Measurements from ENCODE around the gene KIRREL3.

KIRREL3 gene

DNA sequence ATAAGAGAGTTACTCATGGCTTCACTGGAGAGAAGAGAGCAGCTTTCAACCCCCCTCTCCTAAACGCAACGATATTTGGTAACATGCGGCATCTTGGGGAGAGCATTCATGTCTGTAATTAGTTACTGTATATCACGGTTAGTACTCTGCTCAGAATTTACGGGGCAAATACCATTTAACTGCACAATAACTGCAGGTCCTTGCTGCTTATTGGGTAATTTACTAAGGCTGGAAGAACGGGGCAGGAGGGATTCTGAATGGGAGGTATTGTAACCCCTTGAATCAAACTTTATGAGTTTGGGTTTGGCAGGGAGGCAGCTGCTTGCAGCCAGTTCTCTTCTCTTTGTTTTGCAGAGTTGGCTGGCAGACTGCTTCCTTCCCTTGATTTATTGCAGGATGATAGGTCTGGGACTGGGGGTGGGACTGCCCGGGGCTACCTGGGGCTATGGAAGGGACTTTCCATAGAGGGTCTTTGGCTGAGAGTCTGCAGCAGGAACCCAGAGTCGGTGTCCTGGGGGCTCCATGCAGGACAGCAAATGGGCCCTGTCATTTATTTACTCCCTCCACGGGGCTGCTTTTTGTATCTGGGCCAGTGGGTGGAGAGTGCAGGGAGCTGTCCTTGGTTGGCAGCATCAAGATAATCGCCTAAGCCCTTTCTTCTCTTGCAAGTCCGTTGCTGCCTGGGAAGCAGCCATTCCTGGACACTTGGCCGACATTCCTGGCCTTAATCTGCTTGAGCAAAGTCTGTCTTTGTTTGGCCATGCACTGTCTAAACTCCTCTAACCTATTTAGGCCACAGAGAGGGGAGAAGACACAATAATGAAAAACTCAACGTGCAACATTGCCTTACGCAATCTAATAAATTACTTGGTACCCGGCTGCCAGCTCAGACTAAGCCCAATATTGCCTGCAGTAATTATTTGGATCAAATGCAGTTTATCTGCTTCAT, 456.2 kb downstream of the KIRREL3 start:
- TF ChIP-seq, protein P1, sequence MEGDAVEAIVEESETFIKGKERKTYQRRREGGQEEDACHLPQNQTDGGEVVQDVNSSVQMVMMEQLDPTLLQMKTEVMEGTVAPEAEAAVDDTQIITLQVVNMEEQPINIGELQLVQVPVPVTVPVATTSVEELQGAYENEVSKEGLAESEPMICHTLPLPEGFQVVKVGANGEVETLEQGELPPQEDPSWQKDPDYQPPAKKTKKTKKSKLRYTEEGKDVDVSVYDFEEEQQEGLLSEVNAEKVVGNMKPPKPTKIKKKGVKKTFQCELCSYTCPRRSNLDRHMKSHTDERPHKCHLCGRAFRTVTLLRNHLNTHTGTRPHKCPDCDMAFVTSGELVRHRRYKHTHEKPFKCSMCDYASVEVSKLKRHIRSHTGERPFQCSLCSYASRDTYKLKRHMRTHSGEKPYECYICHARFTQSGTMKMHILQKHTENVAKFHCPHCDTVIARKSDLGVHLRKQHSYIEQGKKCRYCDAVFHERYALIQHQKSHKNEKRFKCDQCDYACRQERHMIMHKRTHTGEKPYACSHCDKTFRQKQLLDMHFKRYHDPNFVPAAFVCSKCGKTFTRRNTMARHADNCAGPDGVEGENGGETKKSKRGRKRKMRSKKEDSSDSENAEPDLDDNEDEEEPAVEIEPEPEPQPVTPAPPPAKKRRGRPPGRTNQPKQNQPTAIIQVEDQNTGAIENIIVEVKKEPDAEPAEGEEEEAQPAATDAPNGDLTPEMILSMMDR (IDR thresholded peaks at IDR 0.05; ENCODE audit: low read depth, low read length), result no peak
- H3K4me3 ChIP-seq (ENCODE audit: low read depth, low read length), result no peak overlapping the region

DNA sequence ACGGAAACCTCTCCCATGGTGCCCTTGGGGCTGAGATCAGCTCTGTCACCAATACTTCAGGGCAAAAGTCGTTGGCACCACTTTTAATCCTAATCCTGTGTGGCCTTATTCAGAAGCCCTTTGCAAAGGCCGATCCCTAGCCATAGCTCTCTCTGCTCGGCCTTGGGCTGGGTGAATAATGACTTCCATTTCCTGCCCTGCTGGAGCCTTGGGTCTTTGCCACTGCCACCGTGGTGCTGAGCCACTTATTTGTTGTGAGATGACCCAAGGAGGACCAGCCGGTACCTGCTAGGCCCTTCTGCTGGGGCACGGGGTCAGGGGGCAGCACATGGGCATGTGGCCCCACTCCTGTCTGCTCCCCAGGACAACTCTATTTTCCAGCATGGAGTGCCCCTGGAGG, 456.9 kb downstream of the KIRREL3 start:
- H3K4me3 ChIP-seq (ENCODE audit: low read depth, low read length), result no peak overlapping the region
- TF ChIP-seq, protein P1 (IDR thresholded peaks at IDR 0.05; ENCODE audit: low read depth, low read length), result no peak

DNA sequence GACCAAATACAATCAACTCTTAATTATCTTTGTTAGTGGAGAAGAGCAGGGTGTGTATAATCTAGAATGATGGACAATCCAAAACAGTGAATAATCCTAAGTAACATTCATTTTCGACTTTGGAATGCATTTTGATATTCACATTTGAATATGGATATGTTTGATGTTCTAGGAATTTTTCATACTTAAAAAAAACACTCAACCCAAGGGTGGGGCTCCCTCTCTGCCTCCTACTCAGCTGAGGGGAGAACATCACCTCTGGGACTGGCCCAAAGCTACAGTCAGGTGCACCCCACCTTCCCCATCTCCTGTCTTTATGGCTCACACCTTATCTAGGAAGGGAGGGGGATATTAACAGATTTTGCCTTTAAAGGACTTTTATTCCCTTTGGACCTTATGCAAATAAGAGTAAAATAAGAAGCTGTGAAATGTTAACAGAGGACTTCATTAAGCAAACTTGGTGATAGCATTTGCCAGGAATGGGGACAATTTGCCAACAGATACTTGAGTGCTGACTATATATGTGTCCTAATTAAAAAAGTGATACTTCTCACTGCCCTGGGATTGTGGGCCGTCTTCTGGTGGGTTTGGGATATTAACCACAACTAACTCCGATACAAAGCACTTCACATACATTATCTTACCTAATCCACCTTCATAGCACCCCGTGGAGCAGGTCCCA, 458.1 kb downstream of the KIRREL3 start:
- TF ChIP-seq, protein P1 (IDR thresholded peaks at IDR 0.05; ENCODE audit: low read depth, low read length), result no peak
- no peak overlapping the region for H3K4me3 ChIP-seq (ENCODE audit: low read depth, low read length)

DNA sequence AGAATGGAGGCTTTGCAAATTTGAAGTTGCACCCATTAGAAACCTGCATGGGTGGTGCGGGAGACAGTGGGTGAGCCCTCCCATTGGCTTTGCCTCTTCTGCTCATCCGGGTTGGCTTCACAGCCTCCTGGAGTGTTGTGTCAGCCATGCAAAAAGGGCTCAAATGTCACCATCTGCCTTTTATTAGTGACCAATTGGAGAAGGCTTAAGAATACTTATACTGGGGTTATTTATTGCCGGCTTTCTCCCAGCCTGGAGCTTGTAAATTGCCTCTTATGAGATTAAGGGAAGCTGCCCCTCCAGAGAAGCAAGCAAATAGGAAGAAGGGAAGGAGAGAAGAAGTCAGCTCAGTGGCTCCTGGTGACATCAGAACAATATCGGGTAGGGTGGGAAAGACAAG, 462.5 kb downstream of the KIRREL3 start:
- TF ChIP-seq, protein P1 (IDR thresholded peaks at IDR 0.05; ENCODE audit: low read depth, low read length), result no peak
- no peak overlapping the region for H3K4me3 ChIP-seq (ENCODE audit: low read depth, low read length)

DNA sequence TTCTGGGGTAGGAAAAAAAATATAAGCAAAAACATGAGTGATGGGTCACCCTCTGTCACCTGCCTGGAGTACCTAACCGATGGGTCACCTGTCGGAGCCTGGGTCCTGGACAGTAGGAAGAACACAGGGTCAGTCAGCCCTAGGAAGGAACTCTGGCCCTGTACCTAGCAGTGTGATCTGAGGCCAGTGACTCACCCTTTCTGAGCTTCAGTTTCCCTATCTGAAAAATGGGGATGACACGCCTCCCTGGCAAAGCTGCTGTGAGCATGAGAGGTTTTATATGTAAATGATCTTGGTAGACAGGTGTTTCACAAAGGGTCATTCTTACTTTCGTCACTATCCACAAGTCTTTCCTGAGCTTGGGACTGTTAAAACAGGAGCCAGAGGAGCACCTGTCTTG, 463.1 kb downstream of the KIRREL3 start:
- TF ChIP-seq, protein P1 (IDR thresholded peaks at IDR 0.05; ENCODE audit: low read depth, low read length), result no peak
- no peak overlapping the region for H3K4me3 ChIP-seq (ENCODE audit: low read depth, low read length)

DNA sequence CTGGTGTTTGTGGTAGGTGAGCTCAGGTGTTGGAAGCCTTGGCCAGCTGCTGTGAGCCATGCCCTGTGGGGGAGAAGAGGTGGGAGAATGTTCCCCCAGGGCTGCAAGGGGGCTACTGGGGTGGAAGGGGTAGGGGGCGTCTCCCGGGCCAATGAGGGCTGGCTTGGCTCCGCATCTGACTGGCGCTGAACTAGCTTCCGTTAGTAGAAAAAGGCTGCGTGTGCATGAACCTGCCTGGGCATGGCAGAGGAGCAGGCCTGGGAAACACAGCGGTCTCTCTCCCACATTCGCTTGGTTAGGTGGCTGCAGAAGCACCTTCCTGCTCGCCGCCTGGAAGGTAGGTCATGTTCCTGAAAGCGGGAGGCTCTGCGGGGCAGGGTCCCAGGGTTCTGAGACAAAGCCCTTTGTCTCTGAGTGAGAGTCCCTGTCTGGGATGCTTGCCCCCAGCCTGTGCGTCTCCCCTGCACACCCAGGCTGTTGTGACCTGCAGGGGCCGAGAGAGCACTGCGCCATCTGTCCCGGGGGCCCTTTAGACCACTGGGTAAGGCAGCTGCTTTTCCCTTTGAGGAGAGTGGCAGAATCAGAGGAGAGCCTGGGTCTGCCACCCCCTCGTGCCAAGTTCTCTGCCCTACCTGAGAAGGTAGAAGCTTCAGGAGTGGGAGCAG, 466.3 kb downstream of the KIRREL3 start:
- no peak overlapping the region for H3K4me3 ChIP-seq (ENCODE audit: low read depth, low read length)
- TF ChIP-seq, protein P1 (IDR thresholded peaks at IDR 0.05; ENCODE audit: low read depth, low read length), result no peak

All from WI38 (cell line).